Pancreas (tissue), 10 donors: Measurements from ENCODE around the gene OASL. TPM values are rescaled to one million over a fixed set of nuclear protein-coding genes. Genes with fewer than 3 reads are reported as not detected.
A peak's percentile ranks its signal among the peaks of the same experiment; 100 is the strongest.

Experiments
- ATAC-seq, 4 donors: fragments of 200-7000 bp; cut with Tn5 transposase; one replicate each; pipeline versions ENCODE4 v1.8.0 to v1.9.1; 2020; ENCODE audit warnings: mild to moderate bottlenecking in 4 of 4, moderate library complexity in 4 of 4
- DNase-seq, 6 donors: peaks; one replicate each; pipeline ENCODE4 v3.0.0-alpha.2; 2020
- FAIRE-seq: peaks from 2 replicates; lab custom pipeline; 2012; peaks lifted over from hg19 to GRCh38; lab: Jason Lieb, UNC
- H3K27ac ChIP-seq, 4 donors: fragments of 200-600 bp; sonication (generic); 1 replicate in 3 of 4; 2 replicates in 1 of 4; pipeline versions ENCODE4 v1.5.0 to v1.8.0; 2020
- H3K27me3 ChIP-seq, 4 donors: fragments of 200-600 bp; one replicate each; pipeline ENCODE4 v1.8.0; 2021
- H3K36me3 ChIP-seq, 3 donors: fragments of 200-600 bp; sonication (generic) in 1 of 3; one replicate each; pipeline versions ENCODE4 v1.5.0 to v1.8.0; 2020 to 2021
- H3K4me1 ChIP-seq, 3 donors: fragments of 200-600 bp; one replicate each; pipeline ENCODE4 v1.8.0; 2021
- H3K4me3 ChIP-seq, 4 donors: fragments of 200-600 bp; sonication (generic) in 2 of 4; one replicate each; pipeline versions ENCODE4 v1.5.0 to v1.8.0; 2020 to 2021
- H3K9me3 ChIP-seq, 4 donors: fragments of 200-600 bp; one replicate each; pipeline ENCODE4 v1.8.0; 2021
- WGBS, 2 donors: extraction: QIAGEN DNeasy Blood & Tissue Kit; methylation state at CpG; one replicate each; pipeline ENCODE4 v1.1.7; 2013; 5-methylcytosine and 5-hydroxymethylcytosine counted together
- intact Hi-C, 3 donors: fragments of 100-400 bp; cut with DNase I; formaldehyde crosslinking; loops; one replicate each; pipeline versions ENCODE4 v1.11.1 to v1.14.2; 2022
- polyA plus RNA-seq, 2 donors: library from polyadenylated mRNA; stranded (reverse); fragments of 200-250 nt; gene quantifications; one replicate each; pipeline ENCODE4 v1.2.3, GENCODE V29; 2013
- total RNA-seq, 6 donors: library from RNA; stranded (reverse); fragmentation: NEBNext Ultra II Directional in 4 of 6; extraction: Animal tissue kit (Norgen Biotek cat#: 25700) in 4 of 6; gene quantifications; one replicate each; pipeline versions ENCODE4 v1.2.1 to v1.2.4, GENCODE V29; 2021 to 2023
- TF ChIP-seq, protein P1 (sequence below), 4 donors: fragments of 200-600 bp; sonication (generic) in 3 of 4; IDR thresholded peaks; one replicate each; pipeline versions ENCODE4 v1.5.0 to v1.8.0; 2021; ENCODE audit warnings: antibody characterized with exemption in 4 of 4
- donor health status: healthy with polysubstance abuse.
- donor health status: DM: no; HTN: no; CAD: no; lungs with moderate emphysema.
- donor health status: DM: no; HTN: no; CAD: no.
- donor health status: control.
- donor health status: control.
- donor health status: Bipolar disorder and iron deficiency.
- donor health status: DM: yes; HTN: yes; CAD: no.
- donor health status: DM: no; HTN: no; CAD: no.
- donor health status: DM: no; HTN: no; CAD: no.
- donor health status: DM: yes; HTN: yes; CAD: no.

OASL gene
- total and polyA plus RNA-seq, 8 donors = 0.16 to 0.59 (median 0.31) TPM

DNA sequence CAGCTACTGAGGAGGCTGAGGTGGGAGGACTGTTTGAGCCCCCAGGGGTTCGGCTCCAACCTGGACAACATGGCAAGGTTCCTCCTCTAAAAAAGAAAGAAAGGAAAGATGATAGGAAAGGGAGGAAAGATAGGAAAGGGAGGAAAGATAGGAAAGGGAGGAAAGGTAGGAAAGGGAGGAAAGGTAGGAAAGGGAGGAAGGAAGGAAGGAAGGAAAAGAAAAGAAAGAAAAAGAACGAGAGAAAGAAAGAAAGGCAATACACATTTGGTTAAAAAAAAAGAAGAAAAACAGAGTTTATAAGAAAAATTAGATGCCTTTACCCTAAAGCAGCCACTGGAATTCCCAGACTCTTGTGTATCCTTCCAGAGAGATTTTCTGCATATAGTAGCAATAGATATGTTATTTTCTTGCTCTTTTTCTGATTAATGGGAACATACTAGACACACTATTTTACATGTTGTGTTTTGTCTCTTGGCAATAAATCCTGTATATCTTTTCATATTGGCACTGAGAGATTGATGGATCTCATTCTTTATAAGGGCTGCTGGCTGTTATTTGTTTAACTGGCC, 48.5 kb downstream of the OASL start:
- Histone ChIP-seq H3K4me1 (no peaks in the 10 kb centered on the region), H3K9me3 (no peaks in the 10 kb centered on the region), H3K36me3 (peaks cover 0 to 14% (median 0%) of the 10 kb centered on the region in 3 donors), H3K27me3 (no peaks in the 10 kb centered on the region), H3K4me3 (no peak overlapping the region), H3K27ac (no peak overlapping the region)
- intact Hi-C loops = no loop called here
- TF ChIP-seq, protein P1, sequence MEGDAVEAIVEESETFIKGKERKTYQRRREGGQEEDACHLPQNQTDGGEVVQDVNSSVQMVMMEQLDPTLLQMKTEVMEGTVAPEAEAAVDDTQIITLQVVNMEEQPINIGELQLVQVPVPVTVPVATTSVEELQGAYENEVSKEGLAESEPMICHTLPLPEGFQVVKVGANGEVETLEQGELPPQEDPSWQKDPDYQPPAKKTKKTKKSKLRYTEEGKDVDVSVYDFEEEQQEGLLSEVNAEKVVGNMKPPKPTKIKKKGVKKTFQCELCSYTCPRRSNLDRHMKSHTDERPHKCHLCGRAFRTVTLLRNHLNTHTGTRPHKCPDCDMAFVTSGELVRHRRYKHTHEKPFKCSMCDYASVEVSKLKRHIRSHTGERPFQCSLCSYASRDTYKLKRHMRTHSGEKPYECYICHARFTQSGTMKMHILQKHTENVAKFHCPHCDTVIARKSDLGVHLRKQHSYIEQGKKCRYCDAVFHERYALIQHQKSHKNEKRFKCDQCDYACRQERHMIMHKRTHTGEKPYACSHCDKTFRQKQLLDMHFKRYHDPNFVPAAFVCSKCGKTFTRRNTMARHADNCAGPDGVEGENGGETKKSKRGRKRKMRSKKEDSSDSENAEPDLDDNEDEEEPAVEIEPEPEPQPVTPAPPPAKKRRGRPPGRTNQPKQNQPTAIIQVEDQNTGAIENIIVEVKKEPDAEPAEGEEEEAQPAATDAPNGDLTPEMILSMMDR (IDR thresholded peaks at IDR 0.05) = no peak
- WGBS, 2 donors = 87 to 89% methylated on average over 2 of the region's 2 CpGs
- FAIRE-seq = no peak
- no peak for ATAC-seq
- DNase-seq = no peak

DNA sequence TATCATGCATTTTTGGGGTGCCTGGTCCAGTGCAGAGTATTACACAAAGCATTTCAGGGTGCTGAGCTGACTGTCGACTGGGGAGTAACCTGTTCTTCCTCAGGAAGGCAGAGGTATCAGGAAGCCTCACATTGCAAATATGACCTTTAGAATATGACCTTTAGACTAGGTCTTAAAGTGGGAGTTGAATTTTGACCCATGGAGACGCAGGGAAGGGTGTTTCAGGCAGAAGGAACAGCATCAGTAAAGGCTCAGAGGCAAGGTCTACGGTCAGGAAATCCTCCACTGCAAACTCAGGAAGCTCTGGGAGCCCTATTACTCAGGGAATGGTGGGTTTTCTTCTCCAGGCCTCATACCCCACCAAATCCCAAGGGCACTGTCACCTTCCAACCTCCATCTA, 49.4 kb downstream of the OASL start:
- Histone ChIP-seq H3K4me3 (no peak overlapping the region), H3K27me3 (no peaks in the 10 kb centered on the region), H3K9me3 (no peaks in the 10 kb centered on the region), H3K36me3 (peaks cover 0 to 6% (median 0%) of the 10 kb centered on the region in 3 donors), H3K27ac (no peak overlapping the region), H3K4me1 (peaks cover 3 to 4% (median 4%) of the 10 kb centered on the region in 3 donors)
- no peak for ATAC-seq
- intact Hi-C loops = no loop called here
- FAIRE-seq = no peak
- WGBS, 2 donors = 91 to 93% methylated on average over 3 of the region's 3 CpGs
- no peak for DNase-seq
- TF ChIP-seq, protein P1 (IDR thresholded peaks at IDR 0.05) = no peak

- Histone ChIP-seq H3K27me3 (no peaks in the 10 kb centered on the region), H3K4me1 (peaks cover 6 to 10% (median 7%) of the 10 kb centered on the region in 3 donors), H3K4me3 (no peak overlapping the region), H3K27ac (no peak overlapping the region), H3K36me3 (no peaks in the 10 kb centered on the region), H3K9me3 (no peaks in the 10 kb centered on the region)
- intact Hi-C loops = no loop called here
- ATAC-seq (no peak), DNase-seq (peak in 2 of 6 donors; percentile 48 to 55), FAIRE-seq (no peak)
- 94 to 95% methylated on average over 17 of the region's 17 CpGs for WGBS, 2 donors
- TF ChIP-seq, protein P1 (IDR thresholded peaks at IDR 0.05) = no peak
Measured at GRCh38 chr12:120988658-120989057, 50.4 kb downstream of the OASL start.

DNA sequence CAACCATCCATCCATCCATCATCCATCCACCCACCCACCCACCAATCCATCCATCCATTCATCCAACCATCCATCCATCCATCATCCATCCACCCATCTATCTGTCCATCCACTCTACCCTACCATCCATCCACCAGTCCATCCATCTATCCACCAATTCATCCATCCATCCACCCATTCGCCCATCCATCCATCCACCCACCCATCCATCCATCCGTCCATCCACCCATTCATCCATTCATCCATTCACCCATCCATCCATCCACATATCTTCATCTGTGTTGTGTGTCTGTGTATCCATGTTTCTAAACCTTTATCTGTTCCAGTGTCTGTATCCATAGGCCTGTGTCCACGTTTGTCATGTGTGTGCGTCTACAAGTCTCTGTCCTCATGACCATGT, 50.8 kb downstream of the OASL start:
- Histone ChIP-seq H3K4me1 (peaks cover 6 to 10% (median 7%) of the 10 kb centered on the region in 3 donors), H3K4me3 (no peak overlapping the region), H3K27ac (no peak overlapping the region), H3K27me3 (no peaks in the 10 kb centered on the region), H3K9me3 (no peaks in the 10 kb centered on the region), H3K36me3 (no peaks in the 10 kb centered on the region)
- DNase-seq (no peak), FAIRE-seq (no peak), ATAC-seq (no peak)
- TF ChIP-seq, protein P1 (IDR thresholded peaks at IDR 0.05) = no peak
- intact Hi-C loops = no loop called here
- WGBS, 2 donors = 94 to 95% methylated on average over 4 of the region's 4 CpGs

GRCh38 chr12:120984351-120984898, 54.6 kb downstream of the OASL start:
- Histone ChIP-seq H3K9me3 (no peaks in the 10 kb centered on the region), H3K27ac (peak overlapping the region in 2 of 4 donors; percentile 72 to 82), H3K4me3 (no peak overlapping the region), H3K27me3 (no peaks in the 10 kb centered on the region), H3K36me3 (no peaks in the 10 kb centered on the region), H3K4me1 (peaks cover 11 to 21% (median 17%) of the 10 kb centered on the region in 3 donors)
- TF ChIP-seq, protein P1 (IDR thresholded peaks at IDR 0.05) = no peak
- 19 to 29% methylated on average over 3 of the region's 3 CpGs for WGBS, 2 donors
- no peak for FAIRE-seq
- intact Hi-C loops = no loop called here
- DNase-seq = peak in 2 of 6 donors; percentile 76 to 81
- peak; percentile 70 to 81 (median 76) for ATAC-seq
